Hepatocyte (in vitro differentiated cells): ENCODE data around the gene RAET1L. TPM values are rescaled to one million over a fixed set of nuclear protein-coding genes. Genes with fewer than 3 reads are reported as not detected.
A peak's percentile ranks its signal among the peaks of the same experiment; 100 is the strongest.
"Not testable (repeated sequence)": the region's sequence is repeated elsewhere in the genome, so short reads cannot be mapped to it uniquely, and the experiment has no call there.

Experiments used
- DNase-seq: peaks from one replicate; pipeline ENCODE4 v3.0.0-alpha.2; 2016; ENCODE audit warnings: low spot score
- H2AFZ ChIP-seq: fragments of 200-600 bp; sonication (generic); 2 replicates; pipeline ENCODE4 v1.6.0; 2016; ENCODE audit warnings: antibody characterized with exemption, mild to moderate bottlenecking
- H3K27ac ChIP-seq: fragments of 200-600 bp; sonication (generic); 2 replicates; pipeline ENCODE4 v1.5.1; 2016; ENCODE audit warnings: mild to moderate bottlenecking
- H3K27me3 ChIP-seq: fragments of 200-600 bp; sonication (generic); 2 replicates; pipeline ENCODE4 v1.6.1; 2016
- H3K36me3 ChIP-seq: fragments of 200-600 bp; sonication (generic); replicated peaks from 2 replicates; pipeline ENCODE4 v1.5.1; 2016; ENCODE audit warnings: low read depth; ENCODE audit not compliant: insufficient read depth
- H3K4me1 ChIP-seq: fragments of 200-600 bp; sonication (generic); 2 replicates; pipeline ENCODE4 v1.5.1; 2016; ENCODE audit warnings: mild to moderate bottlenecking, moderate library complexity; ENCODE audit not compliant: insufficient read depth
- H3K4me2 ChIP-seq: fragments of 200-600 bp; sonication (generic); 2 replicates; pipeline ENCODE4 v1.6.0; 2016
- H3K4me3 ChIP-seq: fragments of 200-600 bp; sonication (generic); 2 replicates; pipeline ENCODE4 v1.5.1; 2016; ENCODE audit warnings: mild to moderate bottlenecking
- H3K79me2 ChIP-seq: fragments of 200-600 bp; sonication (generic); 2 replicates; pipeline ENCODE4 v1.6.0; 2017; ENCODE audit warnings: mild to moderate bottlenecking
- H3K9me2 ChIP-seq: fragments of 200-600 bp; sonication (generic); replicated peaks from 2 replicates; pipeline ENCODE4 v1.6.0; 2017; ENCODE audit warnings: mild to moderate bottlenecking; ENCODE audit not compliant: insufficient read depth
- H3K9me3 ChIP-seq: fragments of 200-600 bp; sonication (generic); 2 replicates; pipeline ENCODE4 v1.5.1; 2016; ENCODE audit warnings: low read depth, mild to moderate bottlenecking
- H4K20me1 ChIP-seq: fragments of 200-600 bp; sonication (generic); 2 replicates; pipeline ENCODE4 v1.6.0; 2016; ENCODE audit warnings: mild to moderate bottlenecking; ENCODE audit not compliant: insufficient read depth, poor library complexity, severe bottlenecking
- CTCF ChIP-seq: fragments of 200-600 bp; sonication (generic); IDR thresholded peaks from 2 replicates; pipeline ENCODE4 v1.5.1; 2016; ENCODE audit warnings: antibody characterized with exemption, mild to moderate bottlenecking; ENCODE audit not compliant: poor library complexity
- EZH2 ChIP-seq: fragments of 200-600 bp; sonication (generic); IDR thresholded peaks from 2 replicates; pipeline ENCODE4 v1.6.1; 2016; ENCODE audit warnings: antibody characterized with exemption, mild to moderate bottlenecking, borderline replicate concordance
- EZH2phosphoT487 ChIP-seq: fragments of 200-600 bp; sonication (generic); IDR thresholded peaks from one replicate; pipeline ENCODE4 v1.6.1; 2018; ENCODE audit warnings: antibody characterized with exemption, mild to moderate bottlenecking, low read depth, moderate library complexity; ENCODE audit not compliant: unreplicated experiment, severe bottlenecking
- WGBS: methylation state at CpG from one replicate; pipeline ENCODE4 v1.1.6; 2016; ENCODE audit warnings: low lambda C conversion rate; ENCODE audit errors: missing lambda C conversion rate; 5-methylcytosine and 5-hydroxymethylcytosine counted together
- polyA plus RNA-seq: library from polyadenylated mRNA; unstranded; fragments of >200 nt; fragmentation: Nextera tagmentation; extraction: Ambion mirVana; gene quantifications from 2 replicates; pipeline ENCODE4 v1.2.1, GENCODE V29; 2016
- total RNA-seq: library from RNA; depleted of rRNA; stranded (reverse); fragments of >200 nt; gene quantifications from 2 replicates; pipeline ENCODE4 v1.2.3, GENCODE V29; 2014

The RAET1L gene
- total and polyA plus RNA-seq, 2 experiments from 2014 or later, result not detected

GRCh38 chr6:150068151-150068550 lies 42.8 kb upstream of the RAET1L start:
- DNase-seq, result no peak
- Histone ChIP-seq H4K20me1 (no peaks in the 10 kb centered on the region), H3K4me2 (peak overlapping the region; percentile 97), H3K4me3 (peak overlapping the region; percentile 74), H3K4me1 (peaks cover 7% of the 10 kb centered on the region), H3K9me3 (no peaks in the 10 kb centered on the region), H3K9me2 (no peaks in the 10 kb centered on the region), H3K36me3 (no peaks in the 10 kb centered on the region), H3K79me2 (no peaks in the 10 kb centered on the region), H2AFZ (peak overlapping the region; percentile 97), H3K27ac (peak overlapping the region; percentile 81), H3K27me3 (no peaks in the 10 kb centered on the region)
- 41% methylated on average over 4 of the region's 4 CpGs for WGBS
- TF ChIP-seq EZH2 (no peak), EZH2phosphoT487 (no peak), CTCF (no peak)

GRCh38 chr6:150065083-150065482 lies 39.8 kb upstream of the RAET1L start:
- Histone ChIP-seq H3K9me2 (no peaks in the 10 kb centered on the region), H3K27me3 (no peaks in the 10 kb centered on the region), H3K4me3 (no peak overlapping the region), H3K27ac (no peak overlapping the region), H3K79me2 (no peaks in the 10 kb centered on the region), H3K4me2 (no peak overlapping the region), H2AFZ (no peak overlapping the region), H3K36me3 (no peaks in the 10 kb centered on the region), H3K4me1 (peaks cover 7% of the 10 kb centered on the region), H3K9me3 (no peaks in the 10 kb centered on the region), H4K20me1 (no peaks in the 10 kb centered on the region)
- 83% methylated on average over 2 of the region's 2 CpGs for WGBS
- no peak for DNase-seq
- TF ChIP-seq EZH2phosphoT487 (no peak), CTCF (no peak), EZH2 (no peak)

GRCh38 chr6:150063640-150064039 lies 38.3 kb upstream of the RAET1L start:
- Histone ChIP-seq H3K27me3 (no peaks in the 10 kb centered on the region), H3K79me2 (no peaks in the 10 kb centered on the region), H3K9me3 (no peaks in the 10 kb centered on the region), H4K20me1 (no peaks in the 10 kb centered on the region), H3K4me1 (peaks cover 7% of the 10 kb centered on the region), H3K9me2 (no peaks in the 10 kb centered on the region), H3K27ac (no peak overlapping the region), H3K4me3 (no peak overlapping the region), H2AFZ (no peak overlapping the region), H3K36me3 (no peaks in the 10 kb centered on the region), H3K4me2 (no peak overlapping the region)
- no peak for TF ChIP-seq CTCF
- no peak for TF ChIP-seq EZH2phosphoT487
- no peak for DNase-seq
- 92% methylated on average over 6 of the region's 6 CpGs for WGBS

GRCh38 chr6:150059973-150060372 lies 34.6 kb upstream of the RAET1L start:
- H3K36me3 ChIP-seq, H3K79me2 ChIP-seq, H3K4me2 ChIP-seq, H3K9me3 ChIP-seq, H2AFZ ChIP-seq, H4K20me1 ChIP-seq, H3K27me3 ChIP-seq, DNase-seq, H3K9me2 ChIP-seq, H3K4me3 ChIP-seq, H3K27ac ChIP-seq, H3K4me1 ChIP-seq: not testable (repeated sequence)
- WGBS, result 76% methylated on average over 7 of the region's 7 CpGs
